Stomach (tissue), 9 donors: Measurements from ENCODE around the gene SECTM1. TPM values are rescaled to one million over a fixed set of nuclear protein-coding genes. Genes with fewer than 3 reads are reported as not detected.

Experiments
- DNase-seq, 2 donors: peaks; one replicate each; pipeline versions ENCODE4 v3.0.0 to v3.0.0-alpha.2; 2013 to 2019
- H3K27ac ChIP-seq, 5 donors: fragments of 200-600 bp in 4 of 5; sonication (generic) in 4 of 5; one replicate each; pipeline ENCODE4 v1.5.1; 2013 to 2019; ENCODE audit warnings: mild to moderate bottlenecking in 1 of 5, moderate library complexity in 1 of 5
- H3K27me3 ChIP-seq, 3 donors: fragments of 200-600 bp; sonication (generic); one replicate each; pipeline ENCODE4 v1.5.1; 2017 to 2019; ENCODE audit warnings: mixed run types in 1 of 3
- H3K36me3 ChIP-seq, 4 donors: fragments of 200-600 bp; sonication (generic); 1 replicate in 3 of 4; 2 replicates in 1 of 4; pipeline ENCODE4 v1.5.1; 2016 to 2019
- H3K4me1 ChIP-seq, 4 donors: fragments of 200-600 bp; sonication (generic); one replicate each; pipeline ENCODE4 v1.5.1; 2016 to 2019
- H3K4me3 ChIP-seq, 4 donors: fragments of 200-600 bp; sonication (generic) in 3 of 4; one replicate each; pipeline ENCODE4 v1.5.1; 2016 to 2019; ENCODE audit warnings: mild to moderate bottlenecking in 1 of 4
- H3K9me3 ChIP-seq, 4 donors: fragments of 200-600 bp; sonication (generic); one replicate each; pipeline ENCODE4 v1.5.1; 2016 to 2019
- CTCF ChIP-seq, 7 experiments: fragments of 450-650 bp in 4 of 7; fragments of 200-600 bp in 3 of 7; sonication (generic) in 3 of 7; IDR thresholded peaks; one replicate each; pipeline ENCODE4 v1.5.1; 2016 to 2019; ENCODE audit warnings: antibody characterized with exemption in 7 of 7, control low read depth in 2 of 7, mild to moderate bottlenecking in 1 of 7
- EP300 ChIP-seq: sonication (generic); formaldehyde crosslinking; IDR thresholded peaks from one replicate; pipeline ENCODE4 v1.6.1; 2017; ENCODE audit warnings: antibody characterized with exemption
- POLR2A ChIP-seq, 4 donors: fragments of 450-650 bp; IDR thresholded peaks; one replicate each; pipeline ENCODE4 v1.6.1; 2016; ENCODE audit warnings: antibody characterized with exemption in 4 of 4, control low read depth in 2 of 4, mild to moderate bottlenecking in 1 of 4, moderate library complexity in 1 of 4
- POLR2AphosphoS5 ChIP-seq, 3 donors: sonication (generic); formaldehyde crosslinking; IDR thresholded peaks; one replicate each; pipeline ENCODE4 v1.6.1; 2016; ENCODE audit warnings: antibody characterized with exemption in 3 of 3
- WGBS, 5 donors: extraction: QIAGEN DNeasy Blood & Tissue Kit in 3 of 5; methylation state at CpG; one replicate each; pipeline versions ENCODE4 v1.1.5 to v1.1.7; 2013 to 2018; 5-methylcytosine and 5-hydroxymethylcytosine counted together
- intact Hi-C: fragments of 100-400 bp; cut with DNase I; formaldehyde crosslinking; loops from one replicate; pipeline ENCODE4 v1.15.1; 2023; ENCODE audit warnings: low total_unique reads
- polyA plus RNA-seq, 3 donors: library from polyadenylated mRNA; stranded (reverse); fragments of 200-250 nt; gene quantifications; one replicate each; pipeline ENCODE4 v1.2.3, GENCODE V29; 2013
- total RNA-seq, 5 donors: library from RNA; depleted of rRNA; stranded (reverse); fragments of >200 nt; gene quantifications; one replicate each; pipeline versions ENCODE4 v1.1.0 to v1.2.3, GENCODE V29; 2014 to 2016
- donor health status: healthy with polysubstance abuse.
- donor health status: Bipolar disorder and iron deficiency.
- donor health status: healthy.

The SECTM1 gene
- total and polyA plus RNA-seq, 8 donors, result 1.8 to 48.8 (median 9.8) TPM

DNA sequence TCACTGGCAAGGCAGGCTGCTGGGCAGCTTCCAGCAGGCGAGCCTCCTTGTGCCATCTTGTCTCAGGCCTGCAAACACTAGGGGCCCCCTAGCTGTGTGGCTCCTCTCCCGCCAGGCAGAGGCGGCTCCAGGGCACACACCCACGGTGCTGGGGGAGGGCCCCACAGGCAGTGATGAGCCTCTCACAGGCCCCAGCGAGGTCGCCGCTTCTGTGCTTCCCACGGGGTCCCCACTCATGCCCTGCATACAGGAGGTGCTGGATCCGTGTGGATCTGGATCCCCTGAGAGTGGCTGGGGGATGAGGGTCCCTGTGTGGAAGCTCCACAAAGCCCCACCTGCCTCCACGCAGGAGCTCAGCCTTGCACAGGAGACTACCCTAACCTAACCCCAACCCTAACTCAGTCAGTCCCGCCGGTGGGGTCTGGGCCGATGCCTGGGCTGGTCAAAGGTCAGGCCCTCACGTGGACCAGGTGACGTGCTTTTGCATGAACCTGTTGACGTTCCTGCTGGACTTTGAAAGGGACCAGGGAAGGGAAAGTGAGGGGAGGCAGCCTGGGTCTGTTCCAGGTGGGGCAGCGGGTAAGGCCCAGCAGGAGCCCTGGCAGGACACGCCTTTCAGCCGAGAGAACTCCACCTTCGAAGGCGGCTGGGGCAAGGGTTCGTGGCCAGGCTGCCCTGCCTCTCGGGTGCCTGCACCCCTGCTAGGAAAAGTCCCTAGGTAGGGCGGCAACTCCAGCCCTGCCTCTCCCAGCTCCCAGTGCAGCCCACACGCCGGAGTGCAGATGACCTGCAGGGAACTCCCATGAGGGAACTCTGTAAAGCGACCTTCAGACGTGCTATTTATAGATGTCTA is 5.2 kb downstream of the SECTM1 start:
- Histone ChIP-seq H3K9me3 (no peaks in the 10 kb centered on the region), H3K36me3 (peaks cover 0 to 16% (median 4%) of the 10 kb centered on the region in 4 donors), H3K27ac (peak overlapping the region in 1 of 5 donors; percentile 18), H3K4me3 (no peak overlapping the region), H3K27me3 (peaks cover 0 to 4% (median 0%) of the 10 kb centered on the region in 3 donors), H3K4me1 (peaks cover 23 to 66% (median 61%) of the 10 kb centered on the region in 4 donors)
- intact Hi-C loops, result no loop called here
- DNase-seq, result peak; percentile 61 to 86
- whole genome bisulfite sequencing, 5 donors, result 35 to 72% (median 46%) methylated on average over 24 to 28 of the region's 28 CpGs
- no peak for TF ChIP-seq POLR2A (IDR thresholded peaks at IDR 0.05)
- TF ChIP-seq CTCF (IDR thresholded peaks at IDR 0.05), result no peak
- no peak for TF ChIP-seq EP300

DNA sequence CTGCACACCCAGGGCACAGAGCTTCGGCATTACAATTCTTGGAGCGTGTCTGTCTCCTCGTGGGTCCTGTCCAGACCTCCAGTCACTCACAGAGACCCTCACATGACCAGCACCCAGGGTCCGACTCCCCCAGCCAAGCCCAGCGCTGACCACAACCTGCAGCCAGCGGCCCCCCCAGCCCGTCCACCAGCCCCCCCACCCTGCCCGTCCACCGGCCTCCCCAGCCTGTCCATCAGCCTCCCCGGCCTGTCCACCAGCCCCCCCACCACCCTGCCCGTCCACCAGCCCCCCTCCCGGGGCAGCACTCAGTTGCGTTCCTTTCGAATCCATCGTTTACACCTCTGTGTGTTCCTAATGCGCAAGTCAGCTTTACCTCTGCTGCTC is 5.8 kb downstream of the SECTM1 start:
- peaks cover 17 to 60% (median 55%) of the 10 kb centered on the region in 4 donors for H3K4me1 ChIP-seq
- 58 to 72% (median 62%) methylated on average over 11 to 16 of the region's 16 CpGs for WGBS, 5 donors
- H3K27me3 ChIP-seq, result peaks cover 0 to 9% (median 0%) of the 10 kb centered on the region in 3 donors
- no peak overlapping the region for H3K27ac ChIP-seq
- H3K36me3 ChIP-seq, result peaks cover 0 to 23% (median 7%) of the 10 kb centered on the region in 4 donors
- TF ChIP-seq EP300 (no peak), POLR2A (IDR thresholded peaks at IDR 0.05) (no peak), CTCF (IDR thresholded peaks at IDR 0.05) (no peak), POLR2AphosphoS5 (IDR thresholded peaks at IDR 0.05) (no peak)
- no peak for DNase-seq
- H3K4me3 ChIP-seq, result no peak overlapping the region
- H3K9me3 ChIP-seq, result no peaks in the 10 kb centered on the region
- intact Hi-C loops, result no loop called here

DNA sequence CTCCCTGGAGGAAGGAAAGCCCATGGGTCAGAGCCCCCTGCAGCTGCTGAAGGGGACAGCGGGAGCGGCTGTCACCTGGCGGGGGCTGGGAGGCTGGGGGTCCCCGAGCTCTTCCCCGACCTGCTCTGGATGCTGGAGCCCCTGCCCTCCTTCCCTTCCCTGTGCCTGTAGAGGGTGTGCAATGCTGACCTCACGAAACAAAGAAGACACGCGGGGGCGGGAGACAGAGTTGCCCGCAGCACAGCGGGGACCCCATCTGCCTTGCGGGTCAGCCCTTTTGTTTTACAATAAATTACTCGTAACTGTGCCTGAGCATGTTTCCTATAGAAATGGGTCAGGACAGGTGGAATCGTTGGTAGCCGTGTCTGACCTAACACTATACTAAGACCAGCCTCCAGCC is 6.3 kb downstream of the SECTM1 start:
- no peak for DNase-seq
- Histone ChIP-seq H3K9me3 (no peaks in the 10 kb centered on the region), H3K4me3 (no peak overlapping the region), H3K4me1 (peaks cover 12 to 56% (median 51%) of the 10 kb centered on the region in 4 donors), H3K27ac (no peak overlapping the region), H3K27me3 (peaks cover 0 to 12% (median 0%) of the 10 kb centered on the region in 3 donors), H3K36me3 (peaks cover 0 to 26% (median 8%) of the 10 kb centered on the region in 4 donors)
- WGBS, 5 donors, result 79 to 87% (median 83%) methylated on average over 15 of the region's 15 CpGs
- TF ChIP-seq POLR2A (IDR thresholded peaks at IDR 0.05) (no peak), POLR2AphosphoS5 (IDR thresholded peaks at IDR 0.05) (no peak), CTCF (IDR thresholded peaks at IDR 0.05) (no peak), EP300 (no peak)
- intact Hi-C loops, result no loop called here

DNA sequence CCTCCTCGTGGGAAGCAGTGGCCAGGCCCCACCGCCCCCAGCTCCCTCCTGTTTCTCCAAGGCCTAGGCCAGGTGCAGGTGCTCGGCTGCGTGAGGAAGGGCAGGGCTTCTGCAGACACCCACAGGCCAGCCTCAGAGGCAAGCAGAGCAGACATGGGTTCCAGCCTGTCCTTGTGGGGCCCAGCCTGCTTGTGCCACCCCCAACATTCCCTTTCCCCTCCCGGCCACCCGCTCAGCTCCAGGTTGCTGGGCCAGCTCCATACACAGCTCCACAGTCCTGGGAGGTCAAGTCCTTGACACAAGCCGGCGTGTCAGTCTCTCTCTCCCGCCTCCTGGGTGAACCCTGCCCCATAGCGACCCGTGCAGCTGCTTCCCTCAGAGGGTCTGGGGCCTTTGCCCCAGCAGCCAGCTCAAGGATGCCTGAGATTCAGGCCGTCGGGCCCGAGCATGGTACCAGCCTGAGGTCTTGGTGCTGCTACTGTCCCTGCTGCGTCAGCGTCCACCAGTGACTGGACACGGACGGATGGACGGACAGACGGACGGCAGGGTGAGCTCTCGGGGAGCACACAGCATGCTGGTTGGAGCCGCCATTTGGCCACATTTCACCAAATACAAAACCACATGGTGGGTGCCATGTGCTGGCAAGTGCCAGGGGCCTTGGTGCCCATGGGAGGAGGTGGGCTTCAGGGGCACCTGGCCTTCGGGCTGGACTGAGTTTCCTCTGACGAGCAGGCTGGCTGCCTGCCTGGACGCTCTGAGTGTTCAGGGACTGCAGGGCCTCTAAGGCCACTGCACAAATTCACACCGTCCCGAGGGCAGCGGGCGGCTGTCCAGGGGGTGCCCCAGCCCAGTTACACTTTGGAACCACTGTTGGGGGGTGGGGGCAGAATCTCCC is 8.0 kb downstream of the SECTM1 start:
- Histone ChIP-seq H3K4me3 (no peak overlapping the region), H3K9me3 (no peaks in the 10 kb centered on the region), H3K36me3 (peaks cover 0 to 34% (median 8%) of the 10 kb centered on the region in 4 donors), H3K27me3 (peaks cover 0 to 17% (median 4%) of the 10 kb centered on the region in 3 donors), H3K27ac (no peak overlapping the region), H3K4me1 (peaks cover 12 to 50% (median 44%) of the 10 kb centered on the region in 4 donors)
- no peak for TF ChIP-seq POLR2AphosphoS5 (IDR thresholded peaks at IDR 0.05)
- no peak for TF ChIP-seq POLR2A (IDR thresholded peaks at IDR 0.05)
- no peak for TF ChIP-seq EP300
- no peak for TF ChIP-seq CTCF (IDR thresholded peaks at IDR 0.05)
- no peak for DNase-seq
- intact Hi-C loops, result no loop called here
- WGBS, 5 donors, result 87 to 91% (median 89%) methylated on average over 18 to 30 of the region's 30 CpGs
